Renal cortical epithelial cell (primary cell): Measurements from ENCODE around the gene IQCM. TPM values are rescaled to one million over a fixed set of nuclear protein-coding genes. Genes with fewer than 3 reads are reported as not detected.

ENCODE experiments used
- DNase-seq: peaks from one replicate; pipeline ENCODE4 v3.0.0-alpha.2; 2011; ENCODE audit warnings: low read depth
- total RNA-seq: library from RNA; depleted of rRNA; stranded (reverse); fragments of >200 nt; gene quantifications from 2 replicates; pipeline ENCODE4 v1.2.3, GENCODE V29; 2014

The IQCM gene, protein sequence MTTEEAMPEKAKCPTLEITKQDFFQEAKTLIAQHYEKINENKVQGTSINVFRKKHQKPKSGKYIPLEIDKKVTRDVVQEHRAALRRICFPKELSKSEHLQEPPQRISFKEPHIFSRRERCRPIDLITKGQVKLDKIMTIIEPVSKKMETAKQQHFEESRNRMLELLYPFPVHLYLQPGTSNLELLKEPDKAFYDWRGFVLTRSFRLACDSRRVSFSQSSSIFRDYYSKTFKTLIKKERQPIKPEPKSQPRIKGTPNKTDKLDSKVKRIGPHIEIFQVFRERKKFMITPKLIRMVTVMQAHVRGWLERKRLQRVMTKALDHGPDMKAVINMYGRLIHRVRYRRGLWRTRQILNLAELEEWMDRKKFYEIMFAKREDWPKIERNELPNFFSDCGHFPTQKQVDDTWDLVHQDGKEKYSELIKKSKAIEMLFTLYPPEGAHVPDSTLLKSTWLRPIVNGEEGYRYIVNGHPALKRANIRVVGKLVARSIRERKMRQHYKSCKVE
- 0.52 TPM in 1 of 2 replicates, not detected in the other for total RNA-seq

DNA sequence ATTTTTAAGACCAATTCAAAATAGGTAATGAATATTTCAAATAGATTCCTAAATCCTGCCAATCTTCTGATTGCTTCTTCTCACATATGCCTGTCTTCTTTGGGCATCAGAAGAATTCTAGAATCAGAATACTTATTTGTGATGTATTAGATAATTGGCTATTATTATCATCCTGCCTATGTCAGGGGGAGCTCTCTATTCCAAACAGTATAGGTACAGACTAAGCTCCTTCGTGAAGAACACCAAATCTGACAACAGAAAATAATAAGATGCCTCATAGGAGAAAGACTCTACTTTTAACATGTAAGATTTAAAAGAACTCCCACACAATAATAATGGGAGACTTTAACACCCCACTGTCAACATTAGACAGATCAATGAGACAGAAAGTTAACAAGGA, at the start of gene IQCM:
Gene IQCM, minus strand, starts transcription at position 101 of the 400 bp plus-strand sequence. CDS start 73,152 bp downstream, outside the sequence.
- DNase-seq, result no peak

DNA sequence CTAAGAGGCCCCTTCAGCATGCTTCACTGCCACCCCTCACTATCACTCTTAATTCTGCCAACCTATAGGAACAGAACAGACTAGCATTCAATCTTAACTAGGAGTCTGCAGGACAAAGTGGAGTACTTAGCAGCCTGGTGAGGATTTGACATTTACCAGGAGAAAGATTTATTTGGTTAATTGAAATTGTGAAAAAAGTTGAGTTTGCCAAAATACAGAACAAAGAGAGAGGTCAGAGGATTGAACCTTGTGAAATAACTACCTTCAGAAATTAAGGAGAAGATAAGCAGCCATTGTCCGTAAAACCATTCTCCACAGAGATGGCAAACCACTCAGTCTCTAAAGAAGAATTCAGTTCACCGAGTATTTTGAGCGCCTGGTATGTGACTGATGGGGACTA, 41.8 kb upstream of the IQCM start:
- DNase-seq, result no peak

DNA sequence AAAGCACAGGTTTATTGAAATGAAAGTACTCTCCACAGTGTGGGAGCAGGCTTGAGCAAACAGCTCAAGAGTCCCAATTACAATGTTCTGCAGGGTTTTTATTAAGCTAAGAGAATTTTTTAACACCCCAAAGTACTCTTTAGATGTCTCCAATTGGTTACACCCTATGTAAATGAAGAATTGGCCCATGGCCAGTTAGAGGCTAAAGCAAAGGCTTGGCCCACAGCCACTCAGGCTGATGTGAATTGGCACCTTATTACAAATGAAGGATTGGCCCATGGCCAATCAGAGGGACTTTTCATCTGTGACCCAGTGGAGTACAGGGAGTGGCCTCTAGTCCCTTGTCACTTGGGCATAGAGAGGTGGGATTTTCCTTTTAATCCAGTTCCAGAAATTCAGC, 30.1 kb upstream of the IQCM start:
- DNase-seq, result no peak

DNA sequence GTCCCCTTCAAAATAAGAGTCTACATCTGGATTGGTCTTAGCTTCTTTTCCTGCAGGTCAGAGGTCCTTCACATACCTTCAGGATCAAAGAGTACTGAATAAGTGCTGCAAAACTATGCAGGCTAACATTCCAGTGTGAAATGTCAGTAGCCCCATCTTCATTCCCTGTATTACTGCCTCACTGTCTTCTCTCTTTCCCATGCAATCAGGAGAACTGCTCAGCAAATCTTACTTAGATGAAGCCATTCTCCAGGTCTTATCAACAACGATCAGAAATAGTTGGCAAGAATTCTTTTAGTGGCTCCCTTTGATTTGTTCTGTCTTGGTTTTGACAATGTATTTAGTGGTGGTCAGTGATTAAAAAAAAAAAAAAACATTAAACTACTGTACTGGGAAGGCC, 26.0 kb upstream of the IQCM start:
- DNase-seq, result no peak

DNA sequence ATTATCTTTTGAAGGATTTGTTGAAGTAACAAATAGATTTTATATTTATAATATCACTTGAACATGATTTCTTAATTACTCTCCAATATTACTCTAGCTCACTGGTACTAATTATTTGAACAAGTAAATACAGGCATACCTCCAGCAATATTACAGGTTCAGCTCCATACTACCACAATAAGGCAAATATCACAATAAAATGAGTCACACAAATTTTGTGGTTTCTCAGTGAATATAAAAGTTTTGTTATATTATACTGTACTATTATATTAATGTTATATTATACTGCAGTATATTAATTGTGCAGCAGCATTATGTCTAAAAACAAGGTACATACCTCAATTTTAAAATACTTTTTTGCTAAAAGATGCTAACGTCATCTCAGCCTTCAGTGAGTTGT, 22.4 kb upstream of the IQCM start:
- DNase-seq, result no peak

DNA sequence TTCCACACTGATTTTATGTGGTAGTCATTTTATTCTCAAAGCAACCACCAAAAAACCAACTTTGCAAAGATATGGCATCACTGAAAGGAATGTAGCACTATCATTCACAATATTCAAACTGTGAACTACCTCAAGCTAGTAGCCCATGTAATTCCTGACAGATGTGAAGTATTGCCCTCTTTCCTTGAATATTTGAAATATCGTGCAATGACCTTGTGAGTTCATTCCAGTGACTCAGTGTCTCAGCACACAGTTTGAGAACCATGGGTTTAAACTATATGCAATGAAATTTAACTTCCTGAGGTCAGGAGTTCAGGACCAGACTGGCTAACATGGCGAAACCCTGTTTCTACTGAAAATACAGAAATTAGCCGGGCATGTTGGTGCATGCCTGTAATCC, 20.9 kb upstream of the IQCM start:
- no peak for DNase-seq

DNA sequence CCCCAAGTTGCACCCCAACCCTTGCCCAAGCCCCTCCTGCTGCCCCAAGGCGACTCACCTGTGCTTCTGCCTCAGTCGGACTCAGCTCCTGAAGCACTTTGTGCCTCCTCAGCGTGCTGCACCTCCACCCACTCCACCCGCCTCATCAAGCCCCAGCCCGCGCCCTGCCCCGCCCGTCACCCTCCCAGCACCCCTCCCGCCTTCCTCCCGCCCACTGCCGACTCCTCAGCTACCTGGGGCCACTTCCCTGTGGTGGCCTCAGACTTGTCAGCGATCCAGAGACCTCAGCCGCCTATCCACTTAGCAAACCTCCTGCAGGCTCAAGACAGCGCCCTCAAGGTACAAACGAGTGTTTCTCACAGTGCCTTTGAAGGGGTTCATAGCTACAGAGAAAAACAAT, 19.6 kb upstream of the IQCM start:
- DNase-seq, result no peak

DNA sequence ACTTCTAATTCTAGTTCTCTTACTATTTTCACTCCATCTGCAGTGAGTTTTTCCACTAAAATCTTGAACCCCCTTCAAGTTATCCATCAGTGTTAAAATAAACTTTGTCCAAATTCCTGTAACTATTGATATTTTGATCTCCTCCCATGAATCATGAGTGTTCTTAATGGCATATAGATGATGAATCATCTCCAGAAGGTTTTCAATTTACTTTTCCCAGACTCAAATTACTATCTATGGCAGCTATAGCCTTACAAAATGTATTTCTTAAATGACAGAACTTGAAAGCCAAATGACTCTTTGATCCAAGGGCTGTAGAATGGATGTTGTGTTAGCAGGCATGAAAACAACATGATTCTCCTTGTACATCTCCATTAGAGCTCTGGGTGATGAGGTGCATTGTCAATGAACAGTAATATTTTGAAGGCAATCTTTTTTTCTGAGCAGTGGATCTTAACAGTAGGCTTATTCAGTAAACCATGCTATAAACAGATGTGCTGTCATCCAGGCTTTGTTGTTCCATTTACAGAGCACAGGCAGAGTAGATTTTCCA, 16.1 kb upstream of the IQCM start:
- no peak for DNase-seq

DNA sequence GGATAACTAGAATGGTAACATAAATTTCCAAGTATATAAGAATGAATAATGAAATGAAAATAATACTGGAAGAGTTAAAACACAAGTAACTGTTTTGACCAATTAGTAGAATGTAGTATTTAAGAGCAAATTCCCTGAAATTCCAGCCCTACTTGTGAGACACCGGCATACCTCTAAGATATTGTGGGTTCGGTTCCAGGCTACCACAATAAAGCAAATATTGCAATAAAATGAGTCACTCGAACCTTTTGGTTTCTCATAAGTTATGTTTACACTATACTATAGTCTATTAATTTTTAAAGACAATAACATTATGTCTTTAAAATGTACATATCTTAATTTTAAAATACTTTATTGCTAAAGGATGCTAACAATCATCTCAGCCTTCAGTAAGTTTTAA, 15.2 kb upstream of the IQCM start:
- DNase-seq, result no peak

DNA sequence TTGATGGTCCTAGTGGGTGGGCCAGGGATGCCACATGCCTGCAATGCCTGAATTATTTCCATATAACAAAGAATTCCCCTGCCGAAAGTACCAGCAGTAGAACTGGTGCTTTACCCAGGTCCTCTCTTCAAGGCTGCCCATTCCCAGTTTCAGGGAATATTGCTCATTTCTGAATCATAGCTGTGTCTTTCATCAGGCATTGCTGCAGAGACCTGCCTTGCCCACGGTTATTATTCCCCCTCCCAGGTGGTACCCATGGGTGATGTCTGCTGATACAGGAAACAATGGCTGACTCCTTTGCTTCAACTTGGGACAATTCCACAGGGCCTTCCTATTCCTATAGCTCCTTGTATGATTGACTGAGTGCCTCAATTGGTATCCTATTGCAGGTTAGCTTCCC, 9.7 kb upstream of the IQCM start:
- peak; percentile 31 for DNase-seq

DNA sequence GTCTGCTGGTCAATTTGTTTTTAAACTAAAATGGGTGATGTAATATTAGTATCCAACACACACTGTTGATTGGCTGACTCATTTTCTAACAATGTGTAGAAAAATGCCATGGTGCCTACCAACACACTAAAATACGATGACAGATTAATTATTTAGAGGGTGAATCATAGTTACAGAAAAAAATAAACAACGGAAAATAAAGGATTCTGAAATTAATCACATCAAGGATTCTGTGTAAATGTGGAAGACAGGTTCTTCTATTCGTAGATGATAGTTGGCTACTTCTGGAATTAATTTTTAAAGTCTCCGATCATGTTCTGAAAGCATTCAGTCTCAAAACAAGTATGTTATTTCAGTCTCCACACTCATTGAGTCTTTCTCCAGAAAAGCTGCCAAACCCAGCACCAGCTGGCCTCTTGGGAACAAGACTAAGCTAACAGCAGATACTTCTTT, 8.2 kb upstream of the IQCM start:
- DNase-seq, result peak; percentile 97

DNA sequence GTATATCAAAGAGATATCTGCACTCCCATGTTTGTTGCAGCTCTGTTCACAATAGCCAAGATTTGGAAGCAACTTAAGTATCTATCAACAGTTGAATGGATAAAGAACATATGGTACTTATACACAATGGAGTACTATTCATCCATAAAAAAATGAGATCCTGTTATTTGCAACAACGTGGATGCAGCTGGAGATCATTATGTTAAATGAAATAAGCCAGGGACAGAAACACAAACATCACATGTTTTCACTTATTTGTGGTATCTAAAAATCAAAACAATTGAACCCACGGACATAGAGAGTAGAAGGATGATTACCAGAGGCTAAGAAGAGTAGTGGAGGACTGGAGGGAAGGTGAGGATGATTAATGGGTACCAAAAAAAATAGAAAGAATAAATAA, 14.2 kb downstream of the IQCM start:
- DNase-seq, result no peak

DNA sequence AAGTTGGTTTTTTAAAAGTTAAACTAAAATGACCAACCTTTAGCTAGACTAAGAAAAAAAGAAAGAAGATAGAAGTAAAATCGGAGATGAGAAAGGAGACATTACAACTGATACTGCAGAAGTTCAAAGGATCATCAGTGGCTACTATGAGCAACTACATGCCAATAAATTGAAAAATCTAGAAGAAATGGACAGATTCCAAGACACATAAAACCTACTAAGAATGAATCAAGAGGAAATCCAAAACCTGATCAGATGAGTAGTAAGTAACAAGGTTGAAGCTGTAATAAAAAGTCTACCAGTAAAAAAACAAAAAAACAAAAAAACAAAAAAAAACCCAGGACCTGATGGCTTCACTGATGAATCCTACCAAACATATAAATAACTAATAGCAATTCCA, 16.1 kb downstream of the IQCM start:
- DNase-seq, result no peak

DNA sequence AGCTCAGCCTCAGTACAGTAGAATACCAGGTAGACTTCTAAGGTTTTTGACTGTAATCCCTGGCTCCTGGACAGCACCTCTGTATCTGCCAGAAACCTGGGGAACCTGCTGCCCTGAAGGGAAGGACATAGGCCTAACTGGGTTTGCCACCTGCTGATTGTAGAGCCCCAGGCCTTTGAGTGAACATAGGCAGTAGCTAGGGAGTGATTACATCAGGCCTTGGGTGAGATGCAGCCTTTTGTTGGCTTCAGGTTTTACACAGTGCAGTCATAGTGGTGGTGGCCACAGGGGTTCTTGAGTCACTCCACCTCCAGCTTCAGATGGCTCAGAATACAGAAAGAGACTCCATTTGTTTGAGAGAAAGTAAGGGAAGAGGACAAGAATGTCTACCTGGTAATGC, 19.3 kb downstream of the IQCM start:
- DNase-seq, result no peak

DNA sequence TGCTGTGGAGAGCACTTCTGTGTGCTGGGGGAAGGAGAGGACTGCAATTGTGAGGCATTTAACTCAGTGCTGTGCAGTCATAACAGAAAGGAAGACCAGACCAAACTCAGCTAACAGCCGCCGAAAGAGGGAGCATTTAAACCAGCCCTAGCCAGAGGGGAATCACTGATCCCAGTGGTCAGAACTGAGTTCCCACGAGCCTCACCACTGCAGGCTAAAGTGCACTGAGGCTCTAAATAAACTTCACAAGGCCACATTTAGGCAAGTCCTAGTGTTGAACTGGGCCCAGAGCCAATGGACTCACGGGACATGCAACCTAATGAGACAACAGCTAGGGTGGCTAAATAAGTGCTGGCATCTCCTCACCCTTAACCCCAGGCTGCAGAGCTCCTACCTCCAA, 20.4 kb downstream of the IQCM start:
- DNase-seq, result no peak

DNA sequence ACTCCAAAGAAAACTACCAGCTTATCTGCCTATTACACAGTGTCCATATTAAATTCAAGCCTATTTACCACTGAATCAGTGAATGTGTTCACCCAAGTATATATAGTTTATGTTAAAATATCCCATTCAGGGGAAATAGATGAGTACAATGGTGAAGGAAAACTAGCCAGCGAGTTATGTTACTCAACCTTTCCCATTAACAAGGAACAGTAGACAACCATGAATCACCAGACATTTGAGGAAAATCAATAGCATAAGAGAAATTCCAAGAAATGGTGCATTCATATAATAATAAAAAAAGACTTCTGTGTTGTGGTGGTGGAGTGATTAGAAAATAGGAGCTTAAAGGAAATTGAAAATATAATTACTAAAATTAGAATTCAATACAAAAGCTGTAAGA, 21.3 kb downstream of the IQCM start:
- no peak for DNase-seq

DNA sequence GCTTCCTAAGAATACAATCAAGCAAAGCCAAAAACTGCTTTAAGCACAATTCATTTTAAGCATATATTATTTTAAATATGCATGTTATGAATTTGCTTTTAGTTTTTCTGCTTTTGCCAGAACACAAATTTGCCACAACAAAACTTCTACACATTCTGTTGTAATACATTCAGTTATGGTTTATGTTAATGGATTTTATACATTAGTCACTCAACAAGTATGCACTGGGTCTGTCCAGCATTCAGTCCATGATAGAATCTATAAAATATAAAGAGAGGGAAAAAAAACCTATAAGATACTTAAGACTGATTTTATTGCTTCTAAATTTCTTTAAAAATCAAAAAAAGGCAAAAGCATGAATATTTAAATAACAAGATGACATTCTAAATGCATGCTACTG, 22.2 kb downstream of the IQCM start:
- DNase-seq, result no peak

DNA sequence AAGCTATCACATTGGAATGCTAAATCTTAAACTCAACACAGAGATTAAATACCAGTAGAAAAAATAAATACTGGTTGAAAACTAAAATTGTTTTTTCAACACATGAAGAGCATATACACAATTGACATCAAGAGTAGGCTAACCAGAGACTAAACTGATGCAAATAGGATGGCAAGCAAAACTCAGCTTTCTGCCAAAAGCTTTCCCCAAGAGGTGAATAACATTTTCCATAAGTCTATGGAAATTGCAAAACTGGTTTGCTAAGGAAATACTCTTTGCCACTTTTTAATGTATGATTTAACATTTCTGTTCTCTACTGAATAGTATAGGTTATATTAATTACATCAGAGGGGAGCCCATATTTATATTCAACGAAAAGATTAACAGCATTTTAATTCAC, 23.8 kb downstream of the IQCM start:
- DNase-seq, result no peak

DNA sequence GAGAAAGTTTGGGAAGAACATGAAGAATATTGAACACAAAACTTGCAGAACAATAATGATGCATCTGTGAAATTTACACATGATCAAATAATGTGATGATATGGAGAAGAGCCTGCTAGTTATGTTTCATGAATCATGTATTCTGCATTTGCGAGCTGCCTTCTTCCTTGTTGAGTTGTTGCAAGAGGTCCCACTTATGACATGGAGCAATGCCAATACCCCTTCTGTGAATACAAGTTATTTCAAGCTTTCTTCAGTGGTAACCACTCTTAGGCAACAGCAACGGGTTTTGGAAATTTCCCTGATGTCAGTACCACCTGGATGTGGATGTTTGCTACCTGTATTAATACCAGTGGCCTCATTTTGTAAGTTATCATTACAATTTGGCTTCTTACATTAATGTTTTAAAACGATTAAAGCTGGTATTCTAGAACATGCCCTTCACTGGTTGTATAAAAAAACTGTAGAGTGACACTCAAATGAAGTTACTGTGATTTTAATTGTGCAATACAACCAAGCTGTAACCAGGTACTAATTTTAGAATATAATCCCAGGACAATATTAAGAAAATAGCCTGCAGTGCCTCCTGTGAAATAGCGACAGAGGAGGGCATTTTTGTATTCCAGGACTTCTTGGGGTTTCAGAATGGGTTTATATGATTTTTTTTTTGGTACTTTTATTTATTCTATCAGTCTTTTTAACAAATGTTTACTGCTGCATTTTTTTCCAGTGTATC, 25.3 kb downstream of the IQCM start:
- DNase-seq, result peak; percentile 54

DNA sequence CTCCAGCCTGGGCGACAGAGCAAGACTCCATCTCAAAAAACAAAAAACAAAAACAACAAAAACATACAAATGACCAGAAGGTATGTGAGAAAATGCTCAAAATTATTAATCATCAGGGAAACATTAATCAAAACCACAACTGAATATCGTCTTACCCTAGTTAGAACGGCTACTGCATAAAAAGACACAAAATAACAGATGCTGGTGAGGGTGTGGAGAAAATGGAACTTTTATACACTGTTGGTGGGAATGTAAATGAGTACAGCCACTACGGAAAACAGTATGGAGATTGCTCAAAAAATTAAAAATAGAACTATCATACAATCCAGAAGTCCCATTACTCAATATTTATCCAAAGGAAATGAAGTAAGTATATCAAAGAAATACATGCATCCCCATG, 27.3 kb downstream of the IQCM start:
- DNase-seq, result no peak

DNA sequence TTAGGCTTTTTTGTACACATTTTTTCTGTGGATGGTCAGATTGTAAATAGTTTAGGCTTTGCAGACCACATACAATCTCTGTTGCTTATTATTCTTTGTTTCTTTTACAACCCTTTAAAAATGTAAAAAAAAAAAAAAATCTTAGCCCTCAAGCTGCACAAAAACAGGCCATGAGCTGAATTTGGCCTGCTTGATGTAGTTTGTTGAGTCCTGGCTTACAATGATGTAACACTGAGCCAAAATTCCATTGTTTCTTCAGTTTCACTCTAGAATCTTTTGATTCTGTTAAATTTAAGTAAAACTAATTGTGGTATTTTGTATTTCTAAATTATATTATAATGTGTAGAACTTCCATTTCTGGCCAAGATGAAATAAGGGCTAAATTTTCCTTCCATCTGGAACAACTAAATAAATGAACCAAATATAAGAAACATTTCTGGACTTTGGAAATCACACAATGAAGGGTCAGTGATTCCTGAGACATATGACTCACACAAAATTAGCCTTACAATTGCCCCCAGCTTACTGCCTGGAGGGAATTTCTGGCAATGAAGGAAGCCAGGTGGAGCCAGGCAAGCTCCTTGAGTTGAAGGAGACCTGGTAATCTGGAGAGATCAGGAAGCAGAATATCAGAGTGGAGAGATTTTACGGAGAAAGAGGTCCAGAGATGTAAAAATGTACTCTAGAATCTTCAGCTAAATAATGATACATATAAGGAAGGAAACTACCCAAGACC, 29.8 kb downstream of the IQCM start:
- peak; percentile 89 for DNase-seq

DNA sequence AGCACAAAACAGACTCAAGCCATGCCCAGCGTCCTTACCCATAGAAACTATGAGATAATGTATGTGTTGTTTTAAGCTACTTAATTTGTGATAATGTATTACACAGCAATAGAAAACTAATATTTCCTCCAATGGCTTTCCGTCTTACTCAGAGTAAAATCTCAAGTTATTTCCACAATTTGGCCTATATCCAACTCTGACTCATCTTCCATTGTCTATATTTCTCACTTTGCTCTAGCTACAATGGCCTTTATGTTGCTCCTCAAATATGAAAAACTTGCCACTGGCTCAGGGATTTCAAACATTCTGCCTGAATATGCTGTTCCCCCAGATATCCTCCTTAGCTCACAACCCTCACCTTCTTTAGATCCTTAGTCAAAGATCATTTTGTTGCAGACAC, 31.6 kb downstream of the IQCM start:
- peak; percentile 42 for DNase-seq
